Measurements from ENCODE around the gene AOAH. TPM values are rescaled to one million over a fixed set of nuclear protein-coding genes. Genes with fewer than 3 reads are reported as not detected.

AOAH gene
- total RNA-seq, 1 experiment from 2014 or later, result 0.61 TPM

- no peaks in the 10 kb centered on the region for H3K36me3 ChIP-seq
- no peak overlapping the region for H3K27ac ChIP-seq
- DNase-seq (ENCODE audit: low read depth in 1 of 2, low spot score in 2 of 2), result no peak
- H3K9me3 ChIP-seq (replicated peaks), result no peaks in the 10 kb centered on the region
- peaks cover 24% of the 10 kb centered on the region for H3K4me1 ChIP-seq (replicated peaks)
- no peak overlapping the region for H3K4me3 ChIP-seq
- H3K27me3 ChIP-seq (replicated peaks), result no peaks in the 10 kb centered on the region
Observed at GRCh38 chr7:36531951-36532350, 192.3 kb downstream of the AOAH start.

DNA sequence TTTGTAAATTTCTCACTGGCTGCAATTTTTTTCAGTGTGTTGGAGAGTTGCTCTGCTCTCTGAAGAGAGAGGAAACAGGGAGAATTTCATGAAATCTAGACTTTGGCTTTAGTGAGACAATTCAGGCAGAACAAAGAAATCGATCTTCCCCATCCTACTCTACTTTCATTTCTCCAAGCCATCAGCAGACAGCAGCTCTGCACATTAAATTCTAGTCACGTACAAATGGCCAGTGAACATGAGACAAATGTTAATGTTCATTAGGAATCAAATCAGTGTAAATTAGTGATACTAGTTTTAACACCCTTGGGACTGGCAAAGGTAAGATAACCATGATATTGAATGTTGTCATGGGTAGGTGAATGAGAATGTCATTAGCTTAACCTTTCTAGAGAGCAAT lies 193.8 kb downstream of the AOAH start:
- no peaks in the 10 kb centered on the region for H3K36me3 ChIP-seq
- no peaks in the 10 kb centered on the region for H3K27me3 ChIP-seq (replicated peaks)
- no peak for DNase-seq (ENCODE audit: low read depth in 1 of 2, low spot score in 2 of 2)
- H3K4me3 ChIP-seq, result no peak overlapping the region
- H3K4me1 ChIP-seq (replicated peaks), result peaks cover 31% of the 10 kb centered on the region
- no peaks in the 10 kb centered on the region for H3K9me3 ChIP-seq (replicated peaks)
- H3K27ac ChIP-seq, result no peak overlapping the region

- Histone ChIP-seq H3K27me3 (replicated peaks) (no peaks in the 10 kb centered on the region), H3K4me3 (no peak overlapping the region), H3K36me3 (no peaks in the 10 kb centered on the region), H3K9me3 (replicated peaks) (no peaks in the 10 kb centered on the region), H3K4me1 (replicated peaks) (peaks cover 31% of the 10 kb centered on the region), H3K27ac (peak overlapping the region; percentile 78)
- no peak for DNase-seq (ENCODE audit: low read depth in 1 of 2, low spot score in 2 of 2)
Observed at GRCh38 chr7:36527549-36527913, 196.8 kb downstream of the AOAH start.

DNA sequence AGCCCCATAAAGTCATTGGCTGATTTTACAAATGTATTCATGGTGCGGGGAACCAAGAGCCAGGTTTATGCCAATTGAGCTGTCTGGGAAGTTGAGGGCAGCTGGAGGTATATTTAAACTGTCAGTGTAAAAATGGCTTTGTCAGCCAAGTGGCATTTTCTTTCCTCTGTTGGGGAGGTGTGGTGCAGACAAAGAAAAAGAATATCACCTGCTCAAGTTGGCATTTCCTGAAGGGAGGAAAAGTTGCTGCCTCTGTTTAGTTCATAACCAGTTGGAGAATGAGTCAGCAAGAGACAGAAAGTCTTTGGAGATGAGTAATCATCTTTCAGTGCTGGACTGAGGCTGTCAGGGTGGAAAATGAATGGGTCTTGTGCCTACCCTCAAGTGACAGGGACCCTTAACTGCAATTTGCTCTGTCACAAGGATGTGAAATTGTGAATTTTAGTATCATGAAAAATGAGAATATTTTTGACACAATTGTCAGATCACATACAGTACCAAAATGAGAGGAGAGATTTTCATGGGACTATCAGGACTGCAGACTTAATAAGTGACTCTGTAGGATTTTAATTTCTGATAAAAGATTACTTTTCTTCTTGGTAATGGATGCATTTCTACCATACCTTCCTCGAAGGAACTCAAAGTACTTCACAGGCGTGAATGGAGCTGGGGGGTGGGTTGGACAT lies 197.3 kb downstream of the AOAH start:
- H3K9me3 ChIP-seq (replicated peaks), result no peaks in the 10 kb centered on the region
- no peaks in the 10 kb centered on the region for H3K27me3 ChIP-seq (replicated peaks)
- H3K4me1 ChIP-seq (replicated peaks), result peaks cover 31% of the 10 kb centered on the region
- no peak overlapping the region for H3K4me3 ChIP-seq
- H3K27ac ChIP-seq, result peak overlapping the region; percentile 78
- no peaks in the 10 kb centered on the region for H3K36me3 ChIP-seq
- DNase-seq (ENCODE audit: low read depth in 1 of 2, low spot score in 2 of 2), result peak; percentile 57 to 87

DNA sequence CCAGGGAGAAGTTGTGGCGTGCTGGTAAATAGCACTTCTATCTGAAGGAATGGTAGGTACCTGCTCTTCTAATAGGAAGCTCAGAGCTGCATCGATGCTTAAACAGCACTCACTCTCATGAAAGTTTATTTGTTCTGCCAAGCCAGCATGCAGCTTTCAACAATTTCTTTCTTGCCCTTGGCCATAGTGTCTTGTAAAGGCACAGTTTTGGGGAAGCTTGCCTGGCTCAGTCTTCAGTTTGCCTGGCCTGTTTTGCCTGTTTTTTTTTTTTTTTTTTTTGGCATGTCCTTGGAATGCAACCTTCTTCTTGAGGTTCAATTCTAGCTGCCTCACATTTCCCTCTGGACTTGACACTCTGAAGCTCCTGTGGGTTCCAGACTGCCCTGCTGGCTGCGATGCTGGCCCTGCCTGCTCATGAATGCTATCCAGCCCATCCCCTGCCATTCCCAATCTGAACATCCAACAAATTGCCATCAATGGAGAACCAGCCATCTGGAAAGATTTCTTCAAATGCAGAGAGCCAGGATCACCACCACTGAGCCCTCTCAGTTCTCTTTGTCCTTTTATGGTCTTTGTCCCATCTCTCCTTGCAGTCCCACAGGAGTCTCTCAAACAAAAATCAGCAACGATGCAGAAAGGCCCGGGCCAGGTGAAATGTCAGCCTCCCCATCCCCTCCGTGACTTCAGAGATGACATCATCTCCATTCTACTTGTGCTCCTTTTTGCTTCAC lies 200.8 kb downstream of the AOAH start:
- no peaks in the 10 kb centered on the region for H3K36me3 ChIP-seq
- H3K4me1 ChIP-seq (replicated peaks), result peaks cover 27% of the 10 kb centered on the region
- H3K27ac ChIP-seq, result no peak overlapping the region
- no peaks in the 10 kb centered on the region for H3K27me3 ChIP-seq (replicated peaks)
- no peak overlapping the region for H3K4me3 ChIP-seq
- no peaks in the 10 kb centered on the region for H3K9me3 ChIP-seq (replicated peaks)
- no peak for DNase-seq (ENCODE audit: low read depth in 1 of 2, low spot score in 2 of 2)

GRCh38 chr7:36522453-36523007 lies 201.8 kb downstream of the AOAH start:
- H3K9me3 ChIP-seq (replicated peaks), result no peaks in the 10 kb centered on the region
- no peak overlapping the region for H3K27ac ChIP-seq
- H3K27me3 ChIP-seq (replicated peaks), result no peaks in the 10 kb centered on the region
- no peak overlapping the region for H3K4me3 ChIP-seq
- no peak for DNase-seq (ENCODE audit: low read depth in 1 of 2, low spot score in 2 of 2)
- no peaks in the 10 kb centered on the region for H3K36me3 ChIP-seq
- peaks cover 19% of the 10 kb centered on the region for H3K4me1 ChIP-seq (replicated peaks)

- no peak for DNase-seq (ENCODE audit: low read depth in 1 of 2, low spot score in 2 of 2)
- Histone ChIP-seq H3K36me3 (no peaks in the 10 kb centered on the region), H3K9me3 (replicated peaks) (no peaks in the 10 kb centered on the region), H3K27me3 (replicated peaks) (no peaks in the 10 kb centered on the region), H3K4me1 (replicated peaks) (peaks cover 13% of the 10 kb centered on the region), H3K27ac (no peak overlapping the region), H3K4me3 (no peak overlapping the region)
Observed at GRCh38 chr7:36521911-36522310, 202.4 kb downstream of the AOAH start.

DNA sequence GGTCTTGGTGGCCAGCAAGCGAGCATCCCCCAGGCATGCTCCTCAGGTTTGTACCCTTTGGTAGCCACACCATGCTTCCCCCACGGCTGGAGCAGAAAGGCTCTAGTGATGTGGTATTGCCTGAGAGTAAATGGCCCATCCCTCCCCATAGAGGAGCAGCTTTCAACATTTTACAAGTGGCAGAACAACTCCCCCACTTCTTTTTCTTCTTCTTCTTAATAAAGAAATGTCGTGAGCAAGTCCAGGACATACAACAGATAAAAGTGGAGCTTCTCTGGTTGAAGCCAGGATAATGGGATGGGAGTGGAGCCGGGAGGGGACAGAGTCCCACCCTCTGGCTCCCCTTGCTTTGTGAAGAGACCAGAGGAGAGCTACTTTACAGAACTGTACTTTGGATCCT lies 203.2 kb downstream of the AOAH start:
- no peak for DNase-seq (ENCODE audit: low read depth in 1 of 2, low spot score in 2 of 2)
- peaks cover 5% of the 10 kb centered on the region for H3K4me1 ChIP-seq (replicated peaks)

DNA sequence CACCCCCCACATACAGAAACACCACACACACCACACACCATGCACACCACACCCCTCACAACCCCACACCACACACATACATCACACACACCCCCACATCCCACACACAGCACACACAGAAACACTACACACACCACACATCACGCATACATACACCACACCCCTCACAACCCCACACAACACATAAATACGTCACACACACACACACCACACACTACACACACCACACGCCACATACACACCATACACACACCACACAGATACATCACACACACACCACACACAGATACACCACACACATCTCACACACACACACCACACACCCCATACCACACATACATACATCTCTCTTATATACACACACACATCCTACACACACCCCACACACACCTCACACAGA lies 208.4 kb downstream of the AOAH start:
- no peaks in the 10 kb centered on the region for H3K9me3 ChIP-seq (replicated peaks)
- H3K36me3 ChIP-seq, result no peaks in the 10 kb centered on the region

More for the DNA sequence above, 203.2 kb downstream of the AOAH start:
- no peak overlapping the region for H3K4me3 ChIP-seq
- H3K27me3 ChIP-seq (replicated peaks), result no peaks in the 10 kb centered on the region
- H3K27ac ChIP-seq, result no peak overlapping the region
- H3K36me3 ChIP-seq, result no peaks in the 10 kb centered on the region
- H3K9me3 ChIP-seq (replicated peaks), result no peaks in the 10 kb centered on the region

GRCh38 chr7:36514289-36515243 lies 209.7 kb downstream of the AOAH start:
- H3K27ac ChIP-seq, result no peak overlapping the region

More for the DNA sequence above, 208.4 kb downstream of the AOAH start:
- Histone ChIP-seq H3K4me1 (replicated peaks) (no peaks in the 10 kb centered on the region), H3K27ac (no peak overlapping the region), H3K27me3 (replicated peaks) (no peaks in the 10 kb centered on the region), H3K4me3 (no peak overlapping the region)
- no peak for DNase-seq (ENCODE audit: low read depth in 1 of 2, low spot score in 2 of 2)

GRCh38 chr7:36513393-36513792 lies 210.9 kb downstream of the AOAH start:
- no peak overlapping the region for H3K27ac ChIP-seq
- no peaks in the 10 kb centered on the region for H3K36me3 ChIP-seq
- H3K9me3 ChIP-seq (replicated peaks), result no peaks in the 10 kb centered on the region
- H3K4me1 ChIP-seq (replicated peaks), result no peaks in the 10 kb centered on the region
- DNase-seq (ENCODE audit: low read depth in 1 of 2, low spot score in 2 of 2), result no peak
- no peak overlapping the region for H3K4me3 ChIP-seq
- H3K27me3 ChIP-seq (replicated peaks), result no peaks in the 10 kb centered on the region

More at GRCh38 chr7:36514289-36515243, 209.7 kb downstream of the AOAH start:
- Histone ChIP-seq H3K4me3 (no peak overlapping the region), H3K4me1 (replicated peaks) (no peaks in the 10 kb centered on the region), H3K36me3 (no peaks in the 10 kb centered on the region), H3K27me3 (replicated peaks) (no peaks in the 10 kb centered on the region), H3K9me3 (replicated peaks) (no peaks in the 10 kb centered on the region)
- no peak for DNase-seq (ENCODE audit: low read depth in 1 of 2, low spot score in 2 of 2)

GRCh38 chr7:36512616-36513015 lies 211.7 kb downstream of the AOAH start:
- Histone ChIP-seq H3K4me1 (replicated peaks) (no peaks in the 10 kb centered on the region), H3K27me3 (replicated peaks) (no peaks in the 10 kb centered on the region), H3K27ac (no peak overlapping the region), H3K4me3 (no peak overlapping the region), H3K9me3 (replicated peaks) (no peaks in the 10 kb centered on the region), H3K36me3 (no peaks in the 10 kb centered on the region)
- no peak for DNase-seq (ENCODE audit: low read depth in 1 of 2, low spot score in 2 of 2)

DNA sequence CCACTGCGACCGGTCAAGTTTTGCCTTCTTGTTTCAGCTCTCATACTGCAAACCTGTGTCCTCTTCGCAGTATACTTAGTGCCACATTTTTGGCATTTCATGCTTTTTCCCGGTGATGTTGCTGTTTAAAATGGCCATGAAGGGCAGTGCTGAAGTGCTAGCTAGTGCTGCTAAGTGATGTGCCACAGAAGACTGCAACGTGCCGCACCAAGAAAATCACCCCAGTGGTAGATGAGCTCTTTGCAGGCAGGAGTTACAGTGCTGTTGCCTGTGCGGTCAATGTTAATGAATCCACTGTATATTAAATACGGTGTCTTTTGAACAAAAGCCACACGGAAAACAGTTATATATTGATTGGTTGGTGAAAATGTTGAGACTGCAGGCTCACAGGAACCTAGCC lies 214.3 kb downstream of the AOAH start:
- DNase-seq (ENCODE audit: low read depth in 1 of 2, low spot score in 2 of 2), result no peak
- H3K27ac ChIP-seq, result no peak overlapping the region
- no peaks in the 10 kb centered on the region for H3K36me3 ChIP-seq
- H3K27me3 ChIP-seq (replicated peaks), result no peaks in the 10 kb centered on the region
- no peaks in the 10 kb centered on the region for H3K9me3 ChIP-seq (replicated peaks)
- H3K4me1 ChIP-seq (replicated peaks), result peaks cover 15% of the 10 kb centered on the region
- no peak overlapping the region for H3K4me3 ChIP-seq

Data from SJSA1 (cell line).